ENCODE results near the gene TRMO.

TRMO gene

GRCh38 chr9:97941323-97941722 is 19.0 kb upstream of the TRMO start:
- no peak for DNase-seq
- Mint-ChIP-seq H3K27ac (no peak overlapping the region), H3K9me3 (peaks cover 3% of the 10 kb centered on the region), H3K4me1 (no peaks in the 10 kb centered on the region), H3K4me3 (no peak overlapping the region), H3K27me3 (ENCODE audit: low read depth, poor library complexity) (peaks cover 65% of the 10 kb centered on the region), H3K36me3 (ENCODE audit: low read depth) (no peaks in the 10 kb centered on the region)
- TF ChIP-seq CTCF (IDR thresholded peaks at IDR 0.05) = no peak

DNA sequence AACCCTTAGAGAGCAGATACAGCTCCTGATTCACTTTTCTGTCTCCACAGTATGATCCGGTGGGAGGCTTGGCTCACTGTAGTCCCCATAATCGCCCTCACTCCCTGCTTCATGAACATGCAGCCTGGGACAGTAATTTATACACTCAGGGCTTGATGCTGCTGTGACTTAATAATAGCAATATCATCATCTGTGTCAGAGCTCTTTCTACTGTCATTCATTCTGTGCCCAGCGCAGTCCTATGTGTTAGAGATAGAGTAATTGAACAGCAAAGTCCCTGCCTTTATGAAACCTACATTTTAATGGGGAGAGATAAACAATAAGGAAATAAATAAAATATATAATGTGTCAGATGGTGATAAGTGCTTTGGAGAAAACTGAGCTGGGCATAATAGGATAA is 18.4 kb upstream of the TRMO start:
- H3K4me3 Mint-ChIP-seq = no peak overlapping the region

DNA sequence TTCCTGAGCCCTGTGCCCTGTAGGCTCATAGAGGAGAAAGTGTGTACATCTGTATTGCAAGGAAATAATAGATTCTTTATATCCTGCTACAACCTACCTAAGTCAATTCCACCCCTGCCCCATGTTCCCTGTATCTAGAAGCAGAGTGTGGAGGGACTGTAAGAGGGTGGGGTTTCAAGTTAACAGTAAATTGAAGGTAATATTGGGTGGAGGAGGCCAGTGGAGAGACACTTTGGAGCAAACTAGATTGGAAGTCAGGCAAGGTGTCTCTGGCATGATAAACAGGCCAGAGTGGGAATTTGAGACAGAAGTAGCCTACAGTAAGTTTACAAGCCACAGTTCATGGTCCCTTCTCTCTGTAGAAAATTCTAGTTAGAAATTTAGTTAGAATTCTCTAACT is 17.9 kb upstream of the TRMO start:
- DNase-seq = no peak

More for the DNA sequence above, 18.4 kb upstream of the TRMO start:
- H3K4me1 Mint-ChIP-seq = no peaks in the 10 kb centered on the region
- DNase-seq = no peak
- peaks cover 66% of the 10 kb centered on the region for H3K27me3 Mint-ChIP-seq (ENCODE audit: low read depth, poor library complexity)
- no peaks in the 10 kb centered on the region for H3K36me3 Mint-ChIP-seq (ENCODE audit: low read depth)
- TF ChIP-seq CTCF (IDR thresholded peaks at IDR 0.05) = no peak
- H3K27ac Mint-ChIP-seq = no peak overlapping the region
- H3K9me3 Mint-ChIP-seq = no peaks in the 10 kb centered on the region

DNA sequence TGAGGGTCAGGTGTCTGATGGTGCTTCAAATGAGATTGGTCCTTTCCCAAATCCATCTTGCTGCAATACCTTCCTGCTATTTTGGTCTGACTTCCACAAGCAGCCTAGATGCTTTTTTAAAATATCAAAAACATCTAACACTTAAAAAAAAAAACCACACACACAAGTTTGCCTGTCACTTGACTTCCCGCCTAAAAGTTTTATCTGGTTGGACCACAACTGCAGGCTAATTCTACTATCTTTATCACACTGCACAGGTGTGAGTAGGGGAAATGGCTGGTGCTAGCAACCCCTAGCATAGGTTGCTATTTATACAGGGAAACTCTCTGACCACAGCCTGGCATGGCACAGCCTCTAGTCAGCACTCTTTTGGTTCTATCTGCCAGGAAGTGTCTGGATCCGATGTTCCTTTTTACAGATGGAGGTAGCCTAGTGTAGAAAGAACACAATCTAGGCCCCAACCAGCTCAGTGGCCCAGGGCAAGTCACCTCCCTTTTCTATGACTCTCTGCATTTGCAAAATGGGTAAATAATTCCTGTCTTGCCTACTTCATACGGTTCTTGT is 15.9 kb upstream of the TRMO start, which contains the start of gene HEMGN:
Gene HEMGN (minus strand): TSS at position 92 of the 564 bp plus-strand sequence. CDS start 36 bp downstream, at position 56.
- no peak for TF ChIP-seq CTCF (IDR thresholded peaks at IDR 0.05)
- Mint-ChIP-seq H3K27me3 (ENCODE audit: low read depth, poor library complexity) (peaks cover 86% of the 10 kb centered on the region), H3K4me1 (no peaks in the 10 kb centered on the region), H3K9me3 (no peaks in the 10 kb centered on the region), H3K36me3 (ENCODE audit: low read depth) (no peaks in the 10 kb centered on the region), H3K4me3 (no peak within 1 kb of the TSS), H3K27ac (no peak within 1 kb of the TSS)
- no peak for DNase-seq

More for the DNA sequence above, 17.9 kb upstream of the TRMO start:
- H3K36me3 Mint-ChIP-seq (ENCODE audit: low read depth) = no peaks in the 10 kb centered on the region
- H3K4me3 Mint-ChIP-seq = no peak overlapping the region
- peaks cover 67% of the 10 kb centered on the region for H3K27me3 Mint-ChIP-seq (ENCODE audit: low read depth, poor library complexity)
- no peaks in the 10 kb centered on the region for H3K4me1 Mint-ChIP-seq
- H3K27ac Mint-ChIP-seq = no peak overlapping the region
- no peak for TF ChIP-seq CTCF (IDR thresholded peaks at IDR 0.05)
- no peaks in the 10 kb centered on the region for H3K9me3 Mint-ChIP-seq

GRCh38 chr9:97936998-97937397 is 14.7 kb upstream of the TRMO start:
- Mint-ChIP-seq H3K4me1 (no peaks in the 10 kb centered on the region), H3K27ac (no peak overlapping the region), H3K36me3 (ENCODE audit: low read depth) (no peaks in the 10 kb centered on the region), H3K27me3 (ENCODE audit: low read depth, poor library complexity) (peaks cover 98% of the 10 kb centered on the region), H3K4me3 (no peak overlapping the region), H3K9me3 (no peaks in the 10 kb centered on the region)
- no peak for TF ChIP-seq CTCF (IDR thresholded peaks at IDR 0.05)
- DNase-seq = no peak

DNA sequence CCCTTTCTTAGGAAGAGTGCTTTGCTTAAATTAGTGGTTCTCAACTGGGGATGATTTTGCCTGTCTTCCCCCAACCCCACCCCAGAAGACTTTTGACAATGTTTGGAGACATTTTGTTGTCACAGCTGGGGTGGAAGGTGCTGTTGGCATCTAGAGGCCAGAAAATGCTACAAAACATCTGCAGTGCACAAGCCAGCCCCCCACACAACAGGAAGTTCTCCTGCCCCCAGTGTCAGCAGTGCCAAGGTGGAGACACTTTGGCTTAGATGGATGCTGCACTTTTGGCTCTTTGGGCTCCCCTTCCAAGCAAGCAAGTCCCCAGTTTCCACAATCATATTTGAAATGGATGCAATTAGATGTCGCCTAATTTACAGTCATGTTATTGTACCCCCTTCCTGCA is 13.0 kb upstream of the TRMO start:
- H3K27ac Mint-ChIP-seq = no peak overlapping the region
- TF ChIP-seq CTCF (IDR thresholded peaks at IDR 0.05) = no peak
- H3K4me1 Mint-ChIP-seq = no peaks in the 10 kb centered on the region
- H3K4me3 Mint-ChIP-seq = no peak overlapping the region
- H3K36me3 Mint-ChIP-seq (ENCODE audit: low read depth) = no peaks in the 10 kb centered on the region
- no peak for DNase-seq
- H3K27me3 Mint-ChIP-seq (ENCODE audit: low read depth, poor library complexity) = peaks cover 100% of the 10 kb centered on the region
- no peaks in the 10 kb centered on the region for H3K9me3 Mint-ChIP-seq
